Natural killer cell (primary cell): ENCODE measurements around the gene ENPP5. TPM values are rescaled to one million over a fixed set of nuclear protein-coding genes. Genes with fewer than 3 reads are reported as not detected.

Experiments
- ATAC-seq, 3 donors: fragments of 150-1000 bp in 2 of 3; fragments of 200-7000 bp in 1 of 3; cut with Tn5 transposase; 1 replicate in 1 of 3; 2 replicates in 2 of 3; pipeline ENCODE4 v1.10.0; 2021; ENCODE audit warnings: mild to moderate bottlenecking in 2 of 3, moderate library complexity in 2 of 3
- DNase-seq, 2 donors: peaks; one replicate each; pipeline versions ENCODE4 v3.0.0 to v3.0.0-alpha.2; 2013 to 2021; ENCODE audit warnings: mixed read lengths in 1 of 2
- H3K27ac ChIP-seq: one replicate; pipeline ENCODE4 v1.5.1; 2013; ENCODE audit warnings: mild to moderate bottlenecking, low read length
- H3K27me3 ChIP-seq: one replicate; pipeline ENCODE4 v1.6.1; 2013; ENCODE audit warnings: low read length; ENCODE audit not compliant: control insufficient read depth, insufficient read depth
- H3K36me3 ChIP-seq: one replicate; pipeline ENCODE4 v1.6.1; 2013; ENCODE audit warnings: low read length; ENCODE audit not compliant: control insufficient read depth, insufficient read depth
- H3K4me1 ChIP-seq: one replicate; pipeline ENCODE4 v1.6.1; 2013; ENCODE audit warnings: low read length; ENCODE audit not compliant: control insufficient read depth, insufficient read depth
- H3K4me3 ChIP-seq: one replicate; pipeline ENCODE4 v1.5.1; 2013; ENCODE audit warnings: low read length
- H3K9me3 ChIP-seq: one replicate; pipeline ENCODE4 v1.6.1; 2013; ENCODE audit warnings: low read length; ENCODE audit not compliant: control insufficient read depth, insufficient read depth
- H3K27ac Mint-ChIP-seq, 2 donors: one replicate each; pipeline ENCODE4 v1.8.0; 2022; ENCODE audit warnings: mild to moderate bottlenecking in 2 of 2, mixed read lengths in 2 of 2, moderate library complexity in 1 of 2
- H3K27me3 Mint-ChIP-seq, 2 donors: one replicate each; pipeline ENCODE4 v1.8.0; 2022; ENCODE audit warnings: low read depth in 2 of 2, mixed read lengths in 2 of 2
- H3K36me3 Mint-ChIP-seq: one replicate; pipeline ENCODE4 v1.8.0; 2022; ENCODE audit warnings: mixed read lengths
- H3K4me1 Mint-ChIP-seq, 2 donors: one replicate each; pipeline ENCODE4 v1.8.0; 2022; ENCODE audit warnings: mixed read lengths in 2 of 2
- H3K4me3 Mint-ChIP-seq: one replicate; pipeline ENCODE4 v1.8.0; 2022; ENCODE audit warnings: mild to moderate bottlenecking, moderate library complexity, mixed read lengths
- H3K9me3 Mint-ChIP-seq, 2 donors: one replicate each; pipeline ENCODE4 v1.8.0; 2022; ENCODE audit warnings: mixed read lengths in 2 of 2
- WGBS: methylation state at CpG from one replicate; pipeline ENCODE4 v1.1.7; 2013; ENCODE audit warnings: missing lambda C conversion rate; ENCODE audit not compliant: insufficient coverage; 5-methylcytosine and 5-hydroxymethylcytosine counted together
- intact Hi-C: fragments of 100-400 bp; cut with micrococcal nuclease; formaldehyde crosslinking; loops from one replicate; pipeline ENCODE4 v1.14.2; 2022
- total RNA-seq, 4 donors: library from RNA; stranded (reverse); fragments of 120-200 nt in 1 of 4; gene quantifications; one replicate each; pipeline versions ENCODE4 v1.2.3 to v1.2.4, GENCODE V29; 2013 to 2022
- TF ChIP-seq, protein P1 (sequence below): fragments of 200-600 bp; IDR thresholded peaks from one replicate; pipeline ENCODE4 v1.8.0; 2022; ENCODE audit warnings: antibody characterized with exemption

ENPP5 gene
- total RNA-seq, 3 donors from 2014 or later (not counting 1 experiment from before 2014, with no cell fraction given): 9.3 to 13.4 (median 9.6) TPM

DNA sequence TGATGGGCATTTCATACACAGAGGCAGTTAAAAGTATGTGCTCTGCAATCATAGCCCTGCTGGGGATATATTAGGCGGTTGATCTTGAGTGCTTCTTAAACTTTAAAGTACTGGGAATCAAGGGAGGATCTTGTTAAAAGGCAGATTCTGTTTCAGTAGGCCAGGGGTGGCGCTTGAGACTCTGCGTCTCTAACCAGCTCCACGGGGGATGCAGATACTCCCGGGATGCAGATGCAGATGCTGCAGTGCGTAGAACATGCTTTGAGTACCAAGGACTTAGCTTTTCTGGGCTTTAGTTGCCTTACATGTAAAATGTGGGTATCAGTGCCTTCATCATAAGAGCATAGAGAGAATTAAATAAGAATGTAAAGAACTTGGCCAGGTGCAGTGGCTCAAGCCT lies 44.4 kb upstream of the ENPP5 start:
- Histone ChIP-seq H3K27me3 (no peaks in the 10 kb centered on the region), H3K27ac (no peak overlapping the region), H3K4me1 (no peaks in the 10 kb centered on the region), H3K4me3 (no peak overlapping the region), H3K36me3 (no peaks in the 10 kb centered on the region), H3K9me3 (no peaks in the 10 kb centered on the region)
- DNase-seq (no peak), ATAC-seq (no peak)
- TF ChIP-seq, protein P1, sequence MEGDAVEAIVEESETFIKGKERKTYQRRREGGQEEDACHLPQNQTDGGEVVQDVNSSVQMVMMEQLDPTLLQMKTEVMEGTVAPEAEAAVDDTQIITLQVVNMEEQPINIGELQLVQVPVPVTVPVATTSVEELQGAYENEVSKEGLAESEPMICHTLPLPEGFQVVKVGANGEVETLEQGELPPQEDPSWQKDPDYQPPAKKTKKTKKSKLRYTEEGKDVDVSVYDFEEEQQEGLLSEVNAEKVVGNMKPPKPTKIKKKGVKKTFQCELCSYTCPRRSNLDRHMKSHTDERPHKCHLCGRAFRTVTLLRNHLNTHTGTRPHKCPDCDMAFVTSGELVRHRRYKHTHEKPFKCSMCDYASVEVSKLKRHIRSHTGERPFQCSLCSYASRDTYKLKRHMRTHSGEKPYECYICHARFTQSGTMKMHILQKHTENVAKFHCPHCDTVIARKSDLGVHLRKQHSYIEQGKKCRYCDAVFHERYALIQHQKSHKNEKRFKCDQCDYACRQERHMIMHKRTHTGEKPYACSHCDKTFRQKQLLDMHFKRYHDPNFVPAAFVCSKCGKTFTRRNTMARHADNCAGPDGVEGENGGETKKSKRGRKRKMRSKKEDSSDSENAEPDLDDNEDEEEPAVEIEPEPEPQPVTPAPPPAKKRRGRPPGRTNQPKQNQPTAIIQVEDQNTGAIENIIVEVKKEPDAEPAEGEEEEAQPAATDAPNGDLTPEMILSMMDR: no peak
- WGBS: 98% methylated on average over 6 of the region's 6 CpGs
- Mint-ChIP-seq H3K27ac (no peak overlapping the region), H3K36me3 (no peaks in the 10 kb centered on the region), H3K4me3 (no peak overlapping the region), H3K4me1 (peaks cover 4 to 5% of the 10 kb centered on the region in 2 donors), H3K9me3 (no peaks in the 10 kb centered on the region), H3K27me3 (no peaks in the 10 kb centered on the region)
- intact Hi-C loops: loop anchor here (5.0 kb wide), 1 partner anchor 567 kb away; no protein-coding TSS in a partner anchor

DNA sequence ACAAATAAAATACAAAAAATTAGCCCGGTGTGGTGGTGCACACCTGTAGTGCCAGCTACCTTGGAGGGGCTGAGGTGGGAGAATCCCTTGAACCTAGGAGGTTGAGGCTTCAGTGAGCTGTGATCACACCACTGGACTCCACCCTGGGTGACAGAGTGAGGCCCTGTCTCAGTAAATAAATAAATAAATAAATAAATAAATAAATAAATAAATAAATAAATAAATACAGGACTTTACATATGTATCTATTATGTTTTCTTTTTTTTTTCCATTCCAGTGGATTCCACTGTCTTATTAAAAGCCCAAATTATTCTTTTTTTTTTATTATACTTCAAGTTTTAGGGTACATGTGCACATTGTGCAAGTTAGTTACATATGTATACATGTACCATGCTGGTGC lies 41.1 kb upstream of the ENPP5 start:
- no peak overlapping the region for H3K4me3 ChIP-seq
- ATAC-seq: no peak
- no peaks in the 10 kb centered on the region for H3K27me3 ChIP-seq
- TF ChIP-seq, protein P1: no peak
- WGBS: 100% methylated on average over 1 of the region's 1 CpG
- Mint-ChIP-seq H3K27me3 (no peaks in the 10 kb centered on the region), H3K4me1 (peaks cover 4 to 5% of the 10 kb centered on the region in 2 donors), H3K27ac (no peak overlapping the region), H3K9me3 (no peaks in the 10 kb centered on the region), H3K4me3 (no peak overlapping the region), H3K36me3 (no peaks in the 10 kb centered on the region)
- no peaks in the 10 kb centered on the region for H3K36me3 ChIP-seq
- H3K4me1 ChIP-seq: no peaks in the 10 kb centered on the region
- no peak overlapping the region for H3K27ac ChIP-seq
- intact Hi-C loops: no loop called here
- no peak for DNase-seq
- H3K9me3 ChIP-seq: no peaks in the 10 kb centered on the region

DNA sequence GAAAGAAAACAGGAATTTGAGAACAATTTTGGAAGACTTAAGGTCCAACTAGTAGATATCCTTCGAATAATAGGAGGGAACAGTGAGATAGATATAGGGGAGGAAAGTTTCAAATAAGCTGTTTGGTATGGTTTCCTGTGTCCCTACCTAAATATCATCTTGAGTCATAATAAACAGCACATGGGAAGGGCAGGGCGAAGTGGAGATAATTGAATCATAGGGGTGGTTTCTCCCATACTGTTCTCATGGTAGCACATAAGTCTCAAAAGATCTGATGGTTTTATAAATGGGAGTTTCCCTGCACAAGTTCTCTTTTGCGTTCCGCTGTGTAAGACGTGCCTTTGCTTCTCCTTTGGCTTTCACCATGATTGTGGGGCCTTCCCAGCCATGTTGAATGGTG lies 39.5 kb upstream of the ENPP5 start:
- Mint-ChIP-seq H3K27ac (no peak overlapping the region), H3K4me3 (no peak overlapping the region), H3K27me3 (no peaks in the 10 kb centered on the region), H3K9me3 (no peaks in the 10 kb centered on the region), H3K4me1 (no peaks in the 10 kb centered on the region), H3K36me3 (no peaks in the 10 kb centered on the region)
- DNase-seq: no peak
- Histone ChIP-seq H3K27me3 (no peaks in the 10 kb centered on the region), H3K9me3 (no peaks in the 10 kb centered on the region), H3K4me3 (no peak overlapping the region), H3K4me1 (no peaks in the 10 kb centered on the region), H3K36me3 (no peaks in the 10 kb centered on the region), H3K27ac (no peak overlapping the region)
- 86% methylated on average over 5 of the region's 5 CpGs for WGBS
- TF ChIP-seq, protein P1: no peak
- no peak for ATAC-seq
- intact Hi-C loops: no loop called here

DNA sequence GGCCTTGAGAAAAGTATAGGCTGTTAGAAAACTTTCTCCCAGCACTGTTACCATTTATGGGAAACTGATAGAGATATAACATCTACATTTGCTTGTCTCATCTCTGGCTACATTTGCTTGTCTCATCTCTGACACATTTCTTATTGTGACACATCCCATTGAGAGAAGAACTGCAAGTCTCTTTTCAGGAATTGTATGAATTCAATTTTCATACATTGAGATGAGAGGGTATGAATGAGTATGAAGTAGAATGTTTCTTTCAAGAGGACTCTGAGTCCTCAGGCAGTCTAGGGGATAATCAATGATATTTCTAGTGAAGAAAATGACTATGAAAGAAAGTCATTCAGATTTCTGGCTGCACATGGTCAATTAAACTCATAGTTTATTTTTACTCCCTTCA lies 37.5 kb upstream of the ENPP5 start:
- TF ChIP-seq, protein P1: no peak
- Mint-ChIP-seq H3K27me3 (no peaks in the 10 kb centered on the region), H3K9me3 (no peaks in the 10 kb centered on the region), H3K4me1 (no peaks in the 10 kb centered on the region), H3K4me3 (no peak overlapping the region), H3K27ac (no peak overlapping the region), H3K36me3 (no peaks in the 10 kb centered on the region)
- DNase-seq (no peak), ATAC-seq (no peak)
- Histone ChIP-seq H3K4me3 (no peak overlapping the region), H3K27ac (no peak overlapping the region), H3K36me3 (no peaks in the 10 kb centered on the region), H3K27me3 (no peaks in the 10 kb centered on the region), H3K9me3 (no peaks in the 10 kb centered on the region), H3K4me1 (no peaks in the 10 kb centered on the region)
- intact Hi-C loops: loop anchor here (5.0 kb wide), 1 partner anchor 116 kb away; no protein-coding TSS in a partner anchor
